ENCODE measurements around the gene NCAM1.

DNA sequence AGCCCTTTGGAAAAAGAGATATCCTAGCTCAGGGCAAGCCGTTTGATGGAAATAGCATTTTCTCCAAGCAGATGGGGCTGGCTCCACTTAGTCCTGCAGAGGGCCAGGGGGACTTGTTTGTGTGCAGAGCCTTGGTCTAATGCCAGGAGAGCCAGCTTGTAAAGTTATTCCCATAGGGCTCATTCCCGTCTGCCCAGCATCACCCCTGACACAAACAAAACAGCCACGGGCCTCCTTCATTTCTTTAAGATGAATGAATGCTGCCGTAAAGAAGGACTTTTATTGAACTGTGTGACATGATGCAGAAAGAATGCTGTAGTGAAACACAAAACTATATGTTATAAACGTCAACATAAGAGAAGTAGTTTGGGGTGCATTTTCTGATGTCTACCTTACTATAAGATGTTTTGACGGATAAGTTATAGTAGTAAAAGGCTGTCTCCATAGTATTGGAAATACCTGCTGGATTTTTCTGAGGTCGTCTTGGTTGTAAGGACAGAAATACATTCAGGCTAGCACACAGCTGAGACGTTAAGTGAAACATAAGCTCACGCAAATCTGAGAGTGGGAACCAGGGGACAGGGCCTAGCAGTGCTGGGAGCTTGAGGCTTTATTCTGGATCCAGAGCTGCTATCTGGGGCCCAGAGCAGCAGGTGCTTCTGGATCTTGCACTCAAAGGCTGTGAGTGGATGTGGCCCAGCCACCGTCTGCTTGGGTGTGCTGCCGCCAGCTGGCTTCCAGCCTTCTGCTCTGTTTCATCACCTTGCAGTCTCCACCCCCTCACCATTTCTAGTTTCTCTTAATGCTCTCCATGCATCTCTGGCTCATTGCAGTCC, 53.3 kb downstream of the NCAM1 start:
- TF ChIP-seq, protein P1, sequence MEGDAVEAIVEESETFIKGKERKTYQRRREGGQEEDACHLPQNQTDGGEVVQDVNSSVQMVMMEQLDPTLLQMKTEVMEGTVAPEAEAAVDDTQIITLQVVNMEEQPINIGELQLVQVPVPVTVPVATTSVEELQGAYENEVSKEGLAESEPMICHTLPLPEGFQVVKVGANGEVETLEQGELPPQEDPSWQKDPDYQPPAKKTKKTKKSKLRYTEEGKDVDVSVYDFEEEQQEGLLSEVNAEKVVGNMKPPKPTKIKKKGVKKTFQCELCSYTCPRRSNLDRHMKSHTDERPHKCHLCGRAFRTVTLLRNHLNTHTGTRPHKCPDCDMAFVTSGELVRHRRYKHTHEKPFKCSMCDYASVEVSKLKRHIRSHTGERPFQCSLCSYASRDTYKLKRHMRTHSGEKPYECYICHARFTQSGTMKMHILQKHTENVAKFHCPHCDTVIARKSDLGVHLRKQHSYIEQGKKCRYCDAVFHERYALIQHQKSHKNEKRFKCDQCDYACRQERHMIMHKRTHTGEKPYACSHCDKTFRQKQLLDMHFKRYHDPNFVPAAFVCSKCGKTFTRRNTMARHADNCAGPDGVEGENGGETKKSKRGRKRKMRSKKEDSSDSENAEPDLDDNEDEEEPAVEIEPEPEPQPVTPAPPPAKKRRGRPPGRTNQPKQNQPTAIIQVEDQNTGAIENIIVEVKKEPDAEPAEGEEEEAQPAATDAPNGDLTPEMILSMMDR (IDR thresholded peaks at IDR 0.05; ENCODE audit: extremely low read depth in 1 of 2, insufficient read depth in 1 of 2, low read depth in 1 of 2, low read length in 2 of 2) = no peak
- no peak for TF ChIP-seq EZH2 (IDR thresholded peaks at IDR 0.05; ENCODE audit: borderline replicate concordance, low read depth, low read length, severe bottlenecking)
- TF ChIP-seq POLR2A (IDR thresholded peaks at IDR 0.05; ENCODE audit: low read depth, low read length) = no peak
- no peak for TF ChIP-seq POLR2AphosphoS5 (IDR thresholded peaks at IDR 0.05; ENCODE audit: insufficient read depth, low read depth, low read length)
- TF ChIP-seq, protein P2, sequence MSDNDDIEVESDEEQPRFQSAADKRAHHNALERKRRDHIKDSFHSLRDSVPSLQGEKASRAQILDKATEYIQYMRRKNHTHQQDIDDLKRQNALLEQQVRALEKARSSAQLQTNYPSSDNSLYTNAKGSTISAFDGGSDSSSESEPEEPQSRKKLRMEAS (IDR thresholded peaks at IDR 0.05; ENCODE audit: insufficient read depth, insufficient read length) = no peak
- no peak for TF ChIP-seq GATA2 (IDR thresholded peaks at IDR 0.05; ENCODE audit: insufficient read depth, insufficient read length, low read depth, low read length)

Measured in endothelial cell of umbilical vein (primary cell).